GM12865 (cell line): Measurements from ENCODE around the gene PPM1N.

Experiments
- DNase-seq: peaks from one replicate; pipeline ENCODE4 v3.0.0; 2010; ENCODE audit warnings: low read depth
- H3K4me3 ChIP-seq: 2 replicates; pipeline ENCODE4 v1.5.1; 2011; ENCODE audit warnings: mild to moderate bottlenecking, low read depth, low read length, control low read depth
- TF ChIP-seq, protein P1 (sequence below): IDR thresholded peaks from 2 replicates; pipeline ENCODE4 v1.5.1; 2011; ENCODE audit warnings: low read length, control low read depth, low read depth, inconsistent platforms; ENCODE audit not compliant: insufficient read depth; ENCODE audit errors: missing control alignments

PPM1N gene

GRCh38 chr19:45474606-45475521 lies 23.4 kb upstream of the PPM1N start:
- DNase-seq = no peak
- TF ChIP-seq, protein P1, sequence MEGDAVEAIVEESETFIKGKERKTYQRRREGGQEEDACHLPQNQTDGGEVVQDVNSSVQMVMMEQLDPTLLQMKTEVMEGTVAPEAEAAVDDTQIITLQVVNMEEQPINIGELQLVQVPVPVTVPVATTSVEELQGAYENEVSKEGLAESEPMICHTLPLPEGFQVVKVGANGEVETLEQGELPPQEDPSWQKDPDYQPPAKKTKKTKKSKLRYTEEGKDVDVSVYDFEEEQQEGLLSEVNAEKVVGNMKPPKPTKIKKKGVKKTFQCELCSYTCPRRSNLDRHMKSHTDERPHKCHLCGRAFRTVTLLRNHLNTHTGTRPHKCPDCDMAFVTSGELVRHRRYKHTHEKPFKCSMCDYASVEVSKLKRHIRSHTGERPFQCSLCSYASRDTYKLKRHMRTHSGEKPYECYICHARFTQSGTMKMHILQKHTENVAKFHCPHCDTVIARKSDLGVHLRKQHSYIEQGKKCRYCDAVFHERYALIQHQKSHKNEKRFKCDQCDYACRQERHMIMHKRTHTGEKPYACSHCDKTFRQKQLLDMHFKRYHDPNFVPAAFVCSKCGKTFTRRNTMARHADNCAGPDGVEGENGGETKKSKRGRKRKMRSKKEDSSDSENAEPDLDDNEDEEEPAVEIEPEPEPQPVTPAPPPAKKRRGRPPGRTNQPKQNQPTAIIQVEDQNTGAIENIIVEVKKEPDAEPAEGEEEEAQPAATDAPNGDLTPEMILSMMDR = no peak

DNA sequence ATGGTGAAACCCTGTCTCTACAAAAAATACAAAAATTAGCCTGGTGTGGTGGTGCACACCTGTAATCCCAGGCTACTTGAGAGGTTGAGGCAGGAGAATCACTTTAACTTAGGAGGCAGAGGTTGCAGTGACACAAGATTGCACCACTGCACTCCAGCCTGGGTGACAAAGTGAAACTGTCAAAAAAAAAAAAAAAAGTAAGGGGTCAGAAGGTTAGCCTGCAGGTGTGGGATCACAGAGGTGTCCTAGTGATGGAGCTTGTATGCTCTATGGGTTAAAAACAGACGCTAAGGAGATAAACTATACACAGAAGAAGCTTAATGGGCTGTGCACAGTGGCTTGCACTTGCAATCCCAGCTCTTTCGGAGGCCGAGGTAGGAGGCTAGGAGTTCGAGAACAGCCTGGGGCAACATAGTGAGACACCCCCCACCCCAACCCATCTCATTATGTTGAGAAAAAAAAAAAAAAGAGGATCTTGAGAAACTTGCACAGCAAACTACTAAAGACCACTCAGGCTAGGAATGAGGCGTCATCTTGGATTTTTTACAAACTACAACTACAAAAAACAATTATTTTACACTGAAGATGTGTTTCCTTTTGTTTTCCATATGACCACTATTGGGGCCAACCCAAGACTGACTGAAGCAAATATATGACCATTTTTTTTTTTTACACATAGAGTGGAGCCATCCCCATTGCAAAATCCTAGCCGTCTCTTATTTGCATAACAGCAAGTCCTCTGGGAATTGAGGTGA lies 22.5 kb upstream of the PPM1N start:
- TF ChIP-seq, protein P1 = no peak
- no peak overlapping the region for H3K4me3 ChIP-seq
- no peak for DNase-seq

More at GRCh38 chr19:45474606-45475521, 23.4 kb upstream of the PPM1N start:
- H3K4me3 ChIP-seq = no peak overlapping the region

DNA sequence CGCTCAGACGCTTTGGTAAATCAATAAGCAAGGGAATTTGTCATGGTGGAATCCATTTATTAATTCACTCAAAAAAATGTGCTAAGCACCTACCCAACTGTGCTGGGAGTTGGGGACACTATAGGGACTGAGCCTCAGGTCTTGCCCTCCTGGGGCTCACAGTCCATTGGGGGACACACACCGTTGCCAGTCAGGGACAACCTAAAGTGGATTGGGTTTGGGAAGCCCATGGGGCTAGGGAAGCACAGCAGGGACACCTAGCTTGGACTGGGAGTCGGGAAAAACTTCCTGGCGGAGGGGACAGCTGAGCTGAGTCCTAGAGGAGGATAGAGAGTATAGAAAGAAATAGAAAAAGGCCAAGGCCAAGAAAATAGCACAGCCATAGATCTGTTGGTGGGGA lies 21.9 kb upstream of the PPM1N start:
- no peak overlapping the region for H3K4me3 ChIP-seq
- DNase-seq = no peak
- TF ChIP-seq, protein P1 = no peak

DNA sequence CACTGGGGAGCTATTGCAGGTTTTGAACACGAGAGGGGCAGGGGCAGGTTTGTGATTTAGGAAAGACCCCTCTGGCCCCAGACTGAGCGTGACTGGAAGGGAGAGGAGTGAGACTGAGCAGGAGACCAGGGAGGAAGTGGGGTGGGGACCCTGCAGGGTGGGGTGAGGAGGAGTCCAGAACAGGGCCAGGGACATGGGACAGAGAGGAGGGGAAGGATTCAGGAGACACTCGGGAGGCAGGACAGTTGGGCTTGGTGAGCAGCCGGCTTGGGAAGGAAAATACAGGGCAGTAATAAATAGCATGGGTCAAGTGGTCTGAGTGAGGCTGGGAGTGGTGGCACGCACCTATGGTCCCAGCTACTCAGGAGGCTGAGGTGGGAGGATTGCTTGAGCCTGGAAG lies 21.1 kb upstream of the PPM1N start:
- no peak overlapping the region for H3K4me3 ChIP-seq
- no peak for DNase-seq
- TF ChIP-seq, protein P1 = no peak

GRCh38 chr19:45477713-45478453 lies 20.4 kb upstream of the PPM1N start:
- DNase-seq = peak; percentile 36
- peak overlapping the region; percentile 36 for H3K4me3 ChIP-seq
- TF ChIP-seq, protein P1 = no peak

- H3K4me3 ChIP-seq = peak overlapping the region; percentile 76
- TF ChIP-seq, protein P1 = peak; percentile 93
- peak; percentile 97 for DNase-seq
Measured at GRCh38 chr19:45478454-45479238, 19.6 kb upstream of the PPM1N start.
